GM18858 (cell line): ENCODE results near the gene NCOA7.
A peak's percentile ranks its signal among the peaks of the same experiment; 100 is the strongest.
"Not testable (repeated sequence)": the region's sequence is repeated elsewhere in the genome, so short reads cannot be mapped to it uniquely, and the experiment has no call there.

Source experiments
- ATAC-seq: cut with Tn5 transposase; IDR thresholded peaks from one replicate; pipeline ENCODE4 v1.9.1; 2021; ENCODE audit not compliant: unreplicated experiment

NCOA7 gene

DNA sequence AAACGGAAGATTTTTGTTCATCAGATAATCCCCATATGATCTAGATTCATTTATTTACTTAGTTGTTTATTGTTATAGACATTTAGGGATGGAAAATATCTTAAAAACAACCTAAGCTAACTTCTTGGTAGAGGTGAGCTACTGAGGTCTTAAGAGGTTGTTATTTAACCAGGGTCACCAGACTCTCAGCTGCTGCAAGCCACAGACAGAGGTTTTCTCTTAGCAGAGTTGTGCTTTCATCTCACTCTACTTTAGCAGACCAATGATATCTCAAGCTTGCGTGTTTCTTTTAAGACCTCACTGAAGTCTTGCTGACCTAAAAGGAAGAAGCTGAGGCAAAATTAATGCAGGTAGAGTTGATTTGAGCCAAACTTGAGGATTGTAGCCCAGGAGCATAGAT lies 43.6 kb downstream of the NCOA7 start:
- ATAC-seq: peak; percentile 53

DNA sequence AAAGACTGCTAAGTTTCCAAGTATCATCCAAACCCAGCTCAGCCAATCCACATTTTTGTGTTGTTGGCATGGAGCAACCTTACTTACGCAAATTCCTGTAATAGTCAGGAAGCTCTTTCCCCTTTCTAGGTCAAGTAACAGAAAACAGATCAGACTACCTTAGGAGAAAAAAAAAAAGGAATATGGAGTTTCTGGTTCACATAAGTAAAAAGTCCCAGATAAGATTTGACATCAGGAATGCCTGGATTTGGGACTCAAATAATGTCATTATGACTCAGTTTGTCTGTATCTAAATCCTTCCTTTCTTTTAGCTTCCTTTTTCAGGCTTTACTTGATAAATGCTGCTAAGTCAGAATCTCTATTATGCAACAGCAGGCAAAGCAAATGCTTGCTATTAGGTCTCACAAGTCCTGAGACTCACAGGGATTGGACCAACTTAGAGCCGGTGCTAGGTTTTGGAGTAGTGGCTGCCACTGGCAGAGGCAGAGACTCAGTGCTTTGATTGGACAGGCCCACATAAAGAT lies 44.5 kb downstream of the NCOA7 start:
- no peak for ATAC-seq

DNA sequence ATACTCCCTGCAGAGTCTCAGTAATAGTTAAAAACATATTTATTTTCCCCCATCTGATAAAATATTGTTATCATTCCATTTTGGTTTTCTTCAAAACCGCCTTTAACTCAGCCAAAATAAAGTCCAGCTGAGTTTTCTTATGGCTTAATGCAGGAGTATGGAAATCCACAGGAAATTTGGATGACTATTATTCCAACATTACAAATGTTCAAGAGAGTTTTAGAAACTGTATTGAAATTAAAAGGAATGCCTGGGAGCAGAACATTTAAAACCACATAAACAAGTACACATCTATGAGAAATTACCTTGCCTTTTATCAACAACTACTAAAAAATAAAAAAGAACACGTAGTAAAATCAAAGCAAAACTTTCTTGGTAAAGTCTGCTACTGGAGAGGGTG lies 45.7 kb downstream of the NCOA7 start:
- no peak for ATAC-seq

DNA sequence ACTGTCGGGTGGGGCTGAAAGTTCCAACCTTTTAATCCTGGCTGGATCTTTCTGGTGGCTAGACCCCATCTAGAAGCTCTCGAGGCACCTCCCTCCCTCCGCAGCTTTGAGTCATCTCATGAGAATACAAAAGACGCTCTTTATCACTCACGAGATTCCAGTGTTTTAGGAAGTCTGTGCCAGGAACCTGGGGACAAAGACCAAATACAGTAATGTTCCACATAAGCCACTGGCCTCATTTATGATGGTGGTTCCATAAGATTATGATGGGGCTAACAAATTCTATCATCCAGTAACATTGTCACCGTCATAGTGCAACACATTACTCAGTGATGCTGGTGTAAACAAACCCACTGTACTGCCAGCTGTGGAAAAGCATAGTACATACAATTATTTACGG lies 48.7 kb downstream of the NCOA7 start:
- ATAC-seq: no peak

DNA sequence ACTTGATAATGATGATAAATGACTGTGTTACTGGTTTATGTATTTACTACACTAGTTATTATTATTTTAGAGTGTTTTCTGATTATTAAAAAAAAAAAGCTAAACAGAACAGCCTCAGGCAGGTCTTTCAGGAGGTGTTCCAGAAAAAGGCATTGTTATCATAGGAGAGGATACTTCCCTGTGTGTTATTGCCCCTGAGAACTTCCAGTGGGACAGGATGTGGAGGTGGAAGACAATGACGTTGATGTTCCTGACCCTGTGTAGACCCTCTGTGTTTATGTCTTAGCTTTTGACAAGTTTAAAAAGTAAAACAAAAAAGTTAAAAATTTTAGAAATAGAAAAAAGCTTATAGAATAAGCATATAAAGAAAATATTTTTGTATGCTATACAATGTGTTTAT lies 49.1 kb downstream of the NCOA7 start:
- no peak for ATAC-seq

DNA sequence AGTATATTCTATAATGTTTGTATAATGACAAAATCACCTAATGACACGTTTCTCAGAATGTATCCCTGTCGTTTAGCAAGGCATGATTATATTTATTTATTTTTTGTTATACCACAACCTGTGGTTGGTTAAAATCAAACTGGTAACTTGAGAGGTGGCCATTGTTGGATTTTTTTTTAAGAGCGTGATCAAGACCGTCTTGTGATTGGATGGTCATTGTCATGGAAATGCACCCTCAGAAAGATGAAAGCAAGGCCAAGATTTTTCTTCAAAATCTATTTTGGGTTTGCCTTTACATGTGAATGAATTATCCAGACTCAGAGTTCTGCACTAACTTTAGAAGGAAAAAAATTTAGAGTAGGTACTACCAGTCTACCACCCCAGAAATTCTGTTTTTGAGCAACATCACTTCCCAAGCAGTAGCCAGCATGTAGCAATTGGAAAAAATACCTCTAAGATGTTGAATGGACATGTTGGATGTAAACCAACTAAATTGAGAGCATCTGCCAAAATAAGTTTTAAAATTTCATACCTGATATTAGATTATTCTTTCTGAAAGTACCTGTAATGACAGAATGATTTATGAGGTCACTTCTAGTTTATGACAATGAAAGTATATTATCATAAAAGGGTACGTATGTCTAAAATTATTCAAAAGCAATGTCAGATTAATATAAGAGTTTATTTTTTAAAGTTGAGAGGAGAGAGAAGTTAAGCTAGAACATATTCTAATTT lies 50.8 kb downstream of the NCOA7 start:
- no peak for ATAC-seq

DNA sequence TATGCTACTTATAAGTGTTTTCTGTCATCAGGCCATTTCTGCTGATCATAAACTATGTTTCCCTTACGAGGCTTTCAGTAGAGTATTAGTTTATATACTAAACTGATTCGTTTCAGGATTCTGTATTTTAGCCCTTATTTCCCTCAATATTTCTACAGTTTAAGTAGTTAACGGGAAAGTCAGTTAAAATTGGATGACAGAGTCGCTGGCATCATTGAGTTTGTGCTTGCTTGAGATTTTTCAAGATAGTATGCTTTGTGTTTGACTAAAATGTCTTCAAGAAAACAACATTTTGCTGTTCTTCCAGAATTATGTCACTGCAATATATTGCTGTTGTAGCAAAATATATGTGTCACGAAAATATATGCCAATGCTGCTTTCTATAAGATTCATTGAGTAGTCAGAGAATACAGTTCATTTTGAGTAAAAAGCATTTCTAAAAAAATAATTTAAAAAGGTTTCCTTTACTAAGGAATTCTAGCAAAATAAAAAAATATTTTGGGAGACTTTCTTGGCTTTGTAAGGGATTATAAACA lies 51.4 kb downstream of the NCOA7 start:
- ATAC-seq: no peak

DNA sequence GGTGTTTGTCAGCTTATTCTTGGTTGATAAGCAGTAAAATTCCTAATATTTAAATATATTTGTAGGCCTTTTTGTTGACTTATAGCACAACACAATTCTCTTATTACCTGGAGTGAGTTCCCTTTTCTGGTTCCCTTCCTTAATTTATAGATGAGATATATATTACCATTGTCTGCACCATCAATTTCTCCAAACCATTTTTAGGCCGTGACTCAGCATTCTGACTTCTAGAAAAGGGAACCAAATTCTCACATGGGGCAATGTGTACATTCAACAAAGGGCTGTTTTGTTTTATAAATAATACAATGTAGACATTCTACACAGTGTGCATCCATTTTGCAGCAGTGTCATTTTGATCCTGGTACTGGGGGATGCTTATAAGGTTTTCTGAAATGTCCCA lies 52.8 kb downstream of the NCOA7 start:
- ATAC-seq: no peak

DNA sequence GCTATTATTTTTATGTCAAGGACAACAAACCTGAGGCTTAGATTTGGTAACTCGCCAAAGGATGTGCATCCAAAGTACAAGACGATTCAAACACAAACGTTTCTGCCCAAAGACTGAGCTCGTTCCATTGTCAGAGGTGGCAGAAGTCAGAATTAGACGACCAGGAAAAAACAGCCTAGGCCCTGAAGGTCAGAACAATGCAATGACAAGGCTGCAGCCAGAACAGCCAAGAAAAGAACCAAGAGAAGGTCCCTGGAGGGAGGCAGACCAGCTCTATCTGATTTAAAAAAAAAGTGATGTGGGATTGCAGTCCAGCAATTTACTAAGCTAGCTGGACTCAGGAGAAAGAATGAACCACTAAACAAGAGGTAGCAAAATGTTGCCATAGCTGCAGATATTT lies 54.2 kb downstream of the NCOA7 start:
- ATAC-seq: no peak

DNA sequence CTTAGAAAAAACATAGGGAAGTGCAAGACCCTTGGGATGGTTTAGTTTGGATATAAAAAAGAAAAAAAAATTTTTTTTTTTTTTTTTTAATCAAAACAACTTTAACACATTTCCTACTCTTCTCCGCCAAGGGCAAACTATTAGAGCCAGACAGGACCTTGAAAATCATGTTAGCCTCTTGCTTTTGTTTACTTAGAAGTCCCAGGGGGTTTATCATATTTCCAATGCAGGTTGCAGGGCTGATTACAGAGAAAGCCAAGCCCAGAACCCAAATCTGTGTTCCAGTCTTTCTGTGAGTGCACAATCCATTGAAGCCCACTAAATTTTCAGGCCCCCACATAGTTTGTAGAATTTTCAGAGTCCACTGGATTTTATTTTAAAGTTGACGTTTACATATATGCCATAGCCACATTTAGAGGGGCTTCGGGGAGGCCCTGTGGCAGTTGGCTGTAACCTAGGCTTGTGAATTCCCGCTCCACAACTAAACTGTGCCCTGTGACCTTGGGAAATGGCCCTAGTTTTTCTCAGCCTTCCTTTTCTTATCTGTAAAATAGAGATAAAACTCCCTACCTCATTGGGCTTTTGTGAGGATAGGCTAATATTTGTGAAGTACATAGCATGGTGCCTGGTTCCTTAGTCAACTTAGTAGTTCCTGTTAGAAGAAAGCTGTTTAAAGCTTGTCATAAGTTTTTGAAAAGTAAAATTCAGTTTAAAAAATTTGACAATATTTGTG lies 55.7 kb downstream of the NCOA7 start:
- ATAC-seq: no peak

DNA sequence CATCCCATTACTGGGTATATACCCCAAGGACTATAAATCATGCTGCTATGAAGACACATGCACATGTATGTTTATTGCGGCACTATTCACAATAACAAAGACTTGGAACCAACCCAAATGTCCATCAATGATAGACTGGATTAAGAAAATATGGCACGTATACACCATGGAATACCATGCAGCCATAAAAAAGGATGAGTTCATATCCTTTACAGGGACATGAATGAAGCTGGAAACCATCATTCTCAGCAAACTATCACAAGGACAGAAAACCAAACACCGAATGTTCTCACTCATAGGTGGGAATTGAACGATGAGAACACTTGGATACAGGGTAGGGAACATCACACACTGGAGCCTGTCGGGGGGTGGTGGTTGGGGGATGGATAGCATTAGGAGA lies 57.5 kb downstream of the NCOA7 start:
- ATAC-seq: not testable (repeated sequence)

DNA sequence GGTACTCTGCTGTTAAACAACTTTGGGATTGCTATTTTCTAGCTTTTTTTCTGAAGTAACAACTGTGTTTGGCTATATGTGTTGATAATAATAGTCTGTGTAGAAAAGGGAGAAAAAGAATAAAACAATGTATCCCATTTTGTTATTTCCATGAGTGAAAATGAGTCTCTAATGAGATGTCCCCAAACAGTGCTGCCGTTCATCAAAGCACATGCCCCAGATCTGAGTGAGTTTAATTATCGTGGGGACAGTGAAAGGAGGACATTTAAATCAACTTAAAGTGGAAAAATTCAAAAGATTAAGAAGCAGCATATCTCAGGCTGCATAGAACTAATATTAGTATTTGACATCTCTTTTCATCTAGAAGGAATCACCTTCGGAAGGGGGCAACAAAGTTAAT lies 59.6 kb downstream of the NCOA7 start:
- no peak for ATAC-seq

DNA sequence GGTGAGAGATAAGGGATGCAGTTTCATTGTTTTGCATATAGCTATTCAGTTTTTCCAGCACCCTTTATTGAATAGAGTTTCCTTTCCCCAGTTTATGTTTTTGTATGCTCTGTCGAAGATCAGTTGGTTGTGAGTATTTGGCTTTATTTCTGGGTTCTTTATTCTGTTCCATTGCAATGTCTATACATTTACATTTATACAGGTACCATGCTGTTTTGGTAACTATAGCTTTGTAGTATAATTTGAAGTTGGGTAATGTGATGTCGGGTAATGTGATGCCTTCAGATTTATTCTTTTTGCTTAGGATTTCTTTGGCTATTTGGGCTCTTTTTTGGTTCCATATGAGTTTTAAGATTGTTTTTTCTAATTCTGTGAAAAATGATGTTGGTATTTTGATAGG lies 61.8 kb downstream of the NCOA7 start:
- no peak for ATAC-seq

DNA sequence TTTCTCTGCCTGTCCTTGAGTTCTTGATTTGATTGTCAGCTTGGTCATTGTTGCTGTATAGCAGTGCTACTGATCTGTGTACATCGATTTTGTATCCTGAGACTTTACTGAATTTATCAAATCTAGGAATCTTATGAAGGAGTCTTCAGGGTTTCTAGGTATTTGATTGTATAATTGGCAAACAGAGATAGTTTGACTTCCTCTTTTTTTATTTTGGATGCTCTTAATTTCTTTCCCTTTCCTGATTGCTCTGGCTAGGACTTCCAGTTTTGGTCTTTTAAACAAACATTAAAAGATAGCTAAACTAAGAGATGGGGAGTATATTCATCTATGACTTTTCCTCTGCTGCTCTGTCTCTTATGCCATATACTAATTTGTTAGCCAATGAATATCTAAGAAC lies 62.4 kb downstream of the NCOA7 start:
- ATAC-seq: no peak

DNA sequence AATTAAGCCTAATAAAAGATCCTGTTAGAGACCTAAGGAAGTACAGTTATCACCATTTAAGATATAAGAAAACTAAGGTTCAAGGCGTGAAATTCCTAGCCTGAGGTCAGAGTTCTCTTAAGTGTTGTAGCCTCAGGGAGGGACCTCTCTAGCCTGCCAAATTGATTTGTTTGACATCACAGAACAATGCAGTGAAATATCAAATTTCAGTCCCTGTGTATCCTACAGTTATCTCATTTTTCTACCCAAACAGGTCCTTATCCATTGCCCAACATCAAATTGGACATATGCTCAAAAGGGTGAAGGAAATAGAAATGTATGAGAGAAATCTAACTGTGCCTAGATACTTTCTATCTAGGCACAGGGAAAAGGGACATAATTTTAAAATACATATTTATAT lies 63.0 kb downstream of the NCOA7 start:
- ATAC-seq: no peak

DNA sequence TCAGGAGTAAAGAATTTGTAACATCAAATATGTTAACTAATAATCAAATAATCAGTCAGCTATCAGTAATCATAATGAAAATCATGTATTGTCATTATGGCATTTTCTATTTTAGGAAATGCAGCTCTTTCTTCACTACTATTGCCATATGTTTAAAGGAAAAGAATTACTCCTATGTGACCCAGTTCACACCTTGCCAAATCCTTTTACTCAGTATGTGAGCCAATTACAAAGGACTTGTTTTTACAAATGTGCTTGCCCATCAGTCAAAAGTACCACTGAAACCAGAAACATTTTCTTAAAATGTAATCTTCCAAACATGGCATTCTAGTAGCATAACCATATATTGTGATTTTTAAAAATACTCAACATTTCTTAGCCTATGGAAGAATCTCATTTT lies 63.6 kb downstream of the NCOA7 start:
- ATAC-seq: no peak

DNA sequence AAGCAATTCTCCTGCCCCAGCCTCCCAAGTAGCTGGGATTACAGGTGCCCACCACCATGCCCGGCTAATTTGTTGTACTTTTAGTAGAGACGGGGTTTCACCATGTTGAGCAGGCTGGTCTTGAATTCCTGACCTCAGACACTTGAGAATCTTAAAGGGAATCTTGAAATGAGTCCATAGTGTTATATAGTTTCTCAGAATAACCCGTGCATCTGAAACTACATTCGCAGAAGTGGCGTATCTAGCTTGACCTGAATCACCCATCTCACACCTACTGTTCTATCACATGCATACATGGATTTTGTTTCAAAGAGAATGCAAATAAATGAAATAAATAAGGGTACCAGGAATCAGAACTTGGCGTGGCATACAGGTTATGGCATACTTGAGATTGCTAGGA lies 65.0 kb downstream of the NCOA7 start:
- ATAC-seq: no peak

DNA sequence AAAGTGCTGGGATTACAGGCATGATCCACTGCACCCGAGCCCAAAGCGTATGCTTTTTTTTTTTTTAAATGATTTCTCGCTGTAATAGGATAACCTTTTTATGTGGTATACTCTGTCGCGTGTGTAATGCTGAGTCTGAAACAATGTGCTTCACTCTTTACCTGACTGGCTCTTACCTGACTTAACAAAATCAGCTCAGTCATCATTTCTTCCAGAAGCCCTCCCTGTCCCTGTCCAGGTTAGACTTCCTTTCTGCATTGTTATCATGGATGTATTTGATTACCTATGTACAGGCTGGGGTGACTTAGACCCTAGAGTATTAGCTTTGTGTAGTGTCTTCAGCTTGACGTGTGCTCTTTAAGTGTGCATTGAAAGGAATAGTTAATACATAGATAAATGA lies 67.1 kb downstream of the NCOA7 start:
- no peak for ATAC-seq

DNA sequence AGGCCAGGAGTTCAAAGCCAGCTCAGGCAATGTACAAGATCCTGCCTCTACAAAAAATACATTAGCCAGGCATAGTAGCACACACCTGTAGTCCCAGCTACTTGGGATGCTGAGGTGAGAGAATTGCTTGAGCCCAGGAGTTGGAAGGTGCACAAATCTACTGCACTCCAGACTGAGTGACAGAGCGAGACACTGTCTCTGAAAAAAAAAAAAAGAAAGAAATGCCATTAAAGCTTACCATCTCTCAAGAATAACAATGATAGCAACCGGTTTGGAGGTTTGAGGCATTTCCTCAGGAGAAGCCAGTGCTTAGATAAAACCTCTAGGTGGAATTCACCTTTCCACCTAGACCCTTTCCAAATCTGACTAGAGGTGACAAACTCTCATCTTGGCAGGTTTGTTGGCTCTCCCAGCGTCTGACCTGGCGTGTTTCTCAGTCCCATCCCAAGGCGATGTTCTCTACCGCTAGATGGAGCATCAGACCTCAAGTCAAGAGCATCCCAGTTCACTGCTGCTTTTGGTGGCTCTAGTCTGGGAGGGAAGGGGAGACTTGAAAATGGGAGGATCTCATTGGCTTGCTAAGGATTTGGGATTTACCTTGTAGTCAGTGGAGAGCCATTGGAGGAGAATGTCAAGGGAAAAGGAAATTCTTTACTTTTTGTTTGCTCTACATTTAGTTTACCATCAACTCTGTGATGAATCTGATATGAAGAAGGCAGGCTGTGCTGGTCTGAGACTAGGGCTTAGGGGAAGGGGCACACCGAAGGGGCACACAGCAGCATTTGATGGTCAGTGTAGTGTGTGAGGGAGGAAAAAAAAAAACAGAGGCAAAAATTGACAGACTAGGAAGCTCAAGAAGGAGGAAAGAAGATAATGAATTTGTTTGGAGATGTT lies 67.9 kb downstream of the NCOA7 start:
- ATAC-seq: no peak

DNA sequence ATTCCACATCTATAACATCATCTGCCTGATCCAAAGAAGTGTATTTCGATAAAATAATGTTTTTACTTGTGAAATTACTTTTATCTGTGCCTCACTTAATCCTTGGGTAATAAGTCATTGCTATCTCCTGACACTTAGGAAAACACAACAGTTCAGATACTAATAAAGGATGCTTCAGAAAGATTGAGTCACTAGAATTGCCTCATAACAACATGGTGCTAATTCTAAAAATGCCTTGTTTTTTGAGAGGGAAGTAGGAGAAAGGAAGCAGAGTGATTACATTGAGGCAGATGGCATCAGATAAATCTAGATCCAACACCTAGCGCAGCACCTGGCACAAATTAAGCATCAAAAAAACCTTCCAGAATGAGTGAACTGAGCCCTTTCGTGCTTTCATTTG lies 69.0 kb downstream of the NCOA7 start:
- no peak for ATAC-seq

DNA sequence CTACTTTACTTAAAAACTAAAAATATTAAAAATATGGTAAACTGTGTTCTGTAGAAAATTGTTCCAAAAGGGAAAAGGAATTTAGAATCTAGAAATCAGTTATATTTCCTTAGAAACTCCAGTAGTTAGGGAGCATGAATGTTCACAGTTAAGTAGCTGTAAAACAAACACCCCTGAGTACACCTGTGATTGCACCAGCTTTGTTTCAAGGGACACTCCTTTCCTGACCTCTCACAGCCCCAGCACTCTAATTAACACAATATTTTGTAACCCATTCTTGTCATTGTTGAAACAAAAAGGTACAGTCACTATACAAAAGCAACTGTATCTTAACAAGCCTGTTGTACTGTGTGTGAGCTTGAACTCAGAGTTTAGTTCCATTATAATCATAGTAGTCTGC lies 72.3 kb downstream of the NCOA7 start:
- no peak for ATAC-seq
